Bronchial epithelial cell (primary cell): ENCODE data around the gene DLD. TPM values are rescaled to one million over a fixed set of nuclear protein-coding genes. Genes with fewer than 3 reads are reported as not detected.

ENCODE experiments used
- DNase-seq: peaks from one replicate; pipeline ENCODE4 v3.0.0-alpha.2; 2010; ENCODE audit warnings: low read depth
- FAIRE-seq: peaks from 2 replicates; lab custom pipeline; 2011; peaks lifted over from hg19 to GRCh38; lab: Jason Lieb, UNC
- H3K27me3 ChIP-seq: 2 replicates; pipeline ENCODE4 v1.5.1; 2011; ENCODE audit warnings: low read length; ENCODE audit not compliant: control insufficient read depth, insufficient read depth
- H3K36me3 ChIP-seq: 2 replicates; pipeline ENCODE4 v1.5.1; 2011; ENCODE audit warnings: low read length; ENCODE audit not compliant: control insufficient read depth, insufficient read depth
- H3K4me3 ChIP-seq: 2 replicates; pipeline ENCODE4 v1.5.1; 2011; ENCODE audit warnings: mild to moderate bottlenecking, low read depth, low read length, control low read depth
- CTCF ChIP-seq: IDR thresholded peaks from 2 replicates; pipeline ENCODE4 v1.5.1; 2011; ENCODE audit warnings: mild to moderate bottlenecking, moderate library complexity, low read length, control low read depth, inconsistent platforms; ENCODE audit not compliant: insufficient read depth, severe bottlenecking
- total RNA-seq: library from RNA; depleted of rRNA; stranded (reverse); fragments of >200 nt; gene quantifications from 2 replicates; pipeline ENCODE4 v1.2.1, GENCODE V29; 2014

DLD gene
- total RNA-seq, 1 donor from 2014 or later, result 43.7 TPM

- Histone ChIP-seq H3K4me3 (no peak overlapping the region), H3K27me3 (no peaks in the 10 kb centered on the region), H3K36me3 (peaks cover 12% of the 10 kb centered on the region)
- TF ChIP-seq CTCF, result no peak
- FAIRE-seq (no peak), DNase-seq (peak; percentile 88)
Measured at GRCh38 chr7:107948645-107949442, 57.9 kb downstream of the DLD start.

- no peaks in the 10 kb centered on the region for H3K27me3 ChIP-seq
- no peak for TF ChIP-seq CTCF
- peaks cover 12% of the 10 kb centered on the region for H3K36me3 ChIP-seq
- no peak overlapping the region for H3K4me3 ChIP-seq
- DNase-seq (no peak), FAIRE-seq (no peak)
Measured at GRCh38 chr7:107949443-107949935, 58.5 kb downstream of the DLD start.

GRCh38 chr7:107951172-107951787 is 60.3 kb downstream of the DLD start:
- Histone ChIP-seq H3K4me3 (no peak overlapping the region), H3K36me3 (peaks cover 10% of the 10 kb centered on the region), H3K27me3 (no peaks in the 10 kb centered on the region)
- FAIRE-seq (no peak), DNase-seq (no peak)
- no peak for TF ChIP-seq CTCF

- Histone ChIP-seq H3K4me3 (no peak overlapping the region), H3K27me3 (no peaks in the 10 kb centered on the region), H3K36me3 (peaks cover 13% of the 10 kb centered on the region)
- FAIRE-seq, result no peak
- TF ChIP-seq CTCF, result no peak
- DNase-seq, result no peak
Measured at GRCh38 chr7:107951896-107952295, 60.9 kb downstream of the DLD start.

- no peak for FAIRE-seq
- Histone ChIP-seq H3K36me3 (peaks cover 13% of the 10 kb centered on the region), H3K27me3 (no peaks in the 10 kb centered on the region), H3K4me3 (no peak overlapping the region)
- DNase-seq, result no peak
- TF ChIP-seq CTCF, result no peak
Measured at GRCh38 chr7:107953265-107953923, 62.4 kb downstream of the DLD start.
